Panc1 (cell line): ENCODE results near the gene ACE2.

ENCODE experiments used
- CTCF ChIP-seq: fragments of 450-650 bp; IDR thresholded peaks from 2 replicates; pipeline ENCODE4 v1.5.1; 2017; ENCODE audit warnings: mild to moderate bottlenecking
- POLR2AphosphoS5 ChIP-seq: IDR thresholded peaks from 2 replicates; pipeline ENCODE4 v1.6.1; 2012; ENCODE audit warnings: mild to moderate bottlenecking, low read depth, low read length, moderate library complexity
- REST ChIP-seq, 2 experiments: IDR thresholded peaks; 2 replicates each; pipeline ENCODE4 v1.6.1; 2011 to 2012; ENCODE audit warnings: low read depth in 2 of 2, control low read depth in 1 of 2, low read length in 1 of 2, mild to moderate bottlenecking in 1 of 2, moderate library complexity in 1 of 2; ENCODE audit not compliant: insufficient read depth in 1 of 2

- no peak for TF ChIP-seq CTCF
- no peak for TF ChIP-seq REST (IDR thresholded peaks at IDR 0.05; ENCODE audit: insufficient read depth in 1 of 2, low read depth in 2 of 2, low read length in 1 of 2)
- no peak for TF ChIP-seq POLR2AphosphoS5
Measured at GRCh38 chrX:15643786-15644559, 43.2 kb upstream of the ACE2 start.
